GM03348 (cell line): ENCODE measurements around the gene TMIGD3.

Source experiments
- DNase-seq: peaks from one replicate; pipeline ENCODE4 v3.0.0; 2012; ENCODE audit warnings: low spot score

Gene TMIGD3

GRCh38 chr1:111446967-111447892 lies 56.2 kb downstream of the TMIGD3 start:
- no peak for DNase-seq

- DNase-seq: no peak
These were observed 56.9 kb downstream of the TMIGD3 start for GRCh38 chr1:111446546-111446945.

- DNase-seq: no peak
These were observed 59.4 kb downstream of the TMIGD3 start for GRCh38 chr1:111444031-111444430.

DNA sequence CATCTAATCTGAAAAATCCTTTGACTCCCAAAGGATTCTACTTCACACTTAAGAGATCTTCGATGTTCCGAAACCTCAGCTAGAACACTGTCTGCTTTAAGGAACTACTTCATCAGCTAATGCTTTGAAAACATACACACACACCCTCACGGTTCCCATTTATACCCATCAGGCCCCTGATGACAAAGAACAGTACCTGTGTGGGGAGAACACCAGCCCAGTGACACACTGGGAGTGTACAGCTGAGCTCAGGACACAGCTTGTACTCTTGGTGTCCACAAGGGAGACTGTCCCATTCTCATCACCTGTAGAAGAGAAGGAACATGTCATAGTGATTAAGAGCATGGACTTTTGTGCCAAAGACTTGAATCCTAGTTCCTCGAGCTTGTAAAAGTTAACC lies 61.0 kb downstream of the TMIGD3 start:
- no peak for DNase-seq

DNA sequence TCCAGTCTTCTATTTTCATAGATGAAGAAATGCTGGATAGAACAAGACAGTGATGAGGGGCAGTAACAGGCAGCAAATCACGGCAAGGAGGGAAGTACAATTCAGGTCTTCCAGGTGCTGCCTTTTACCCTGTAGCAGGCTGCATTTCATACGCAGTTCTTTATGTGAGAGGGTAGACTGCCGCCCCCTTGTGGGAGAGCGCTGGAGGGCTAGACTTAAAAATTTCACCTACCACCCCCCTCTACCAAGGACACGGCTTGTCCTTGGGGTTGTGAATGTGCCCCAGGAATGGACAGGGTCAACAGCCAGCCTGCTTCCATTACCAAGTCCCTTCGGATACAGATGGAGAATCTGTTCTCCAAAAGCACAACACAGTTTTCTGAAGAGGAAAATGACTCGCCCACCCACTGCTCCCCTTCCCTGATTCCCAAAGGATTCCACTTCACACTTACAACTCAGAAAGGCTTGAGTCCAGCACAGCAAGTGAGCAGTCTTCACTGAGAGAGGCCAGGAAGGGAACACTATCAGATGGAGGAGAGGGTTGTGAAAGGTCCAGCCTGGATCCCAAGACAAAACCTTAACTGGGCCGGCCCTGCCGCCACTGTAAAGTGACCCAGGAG lies 61.8 kb downstream of the TMIGD3 start:
- DNase-seq: peak; percentile 19

- no peak for DNase-seq
These were observed 63.7 kb downstream of the TMIGD3 start for GRCh38 chr1:111439461-111440351.

DNA sequence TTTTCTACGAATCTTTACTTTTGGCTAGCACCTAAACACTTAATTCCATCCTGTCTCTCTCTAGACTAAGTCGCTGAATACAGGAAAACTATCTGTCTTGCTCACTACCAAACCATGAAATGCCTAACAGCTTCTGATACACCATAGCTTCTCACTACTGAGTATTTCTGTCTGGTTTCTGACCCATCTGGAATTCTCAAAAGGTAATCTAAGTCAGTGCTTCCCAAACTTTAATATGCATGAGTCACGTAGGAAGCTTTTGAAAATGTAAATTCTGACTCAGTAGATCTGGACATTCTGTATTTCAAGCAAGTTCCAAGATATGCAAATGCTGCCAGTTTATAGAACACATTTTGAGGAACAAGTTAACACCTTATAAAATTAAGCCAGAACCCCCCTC lies 66.7 kb downstream of the TMIGD3 start:
- peak; percentile 11 for DNase-seq
